SK-N-MC (cell line): ENCODE data around the gene RAC3.

Source experiments
- EZH2 ChIP-seq: fragments of 200-600 bp; sonication (generic); IDR thresholded peaks from one replicate; pipeline ENCODE4 v1.6.1; 2017; ENCODE audit warnings: antibody characterized with exemption
- POLR2AphosphoS5 ChIP-seq: IDR thresholded peaks from 2 replicates; pipeline ENCODE4 v1.6.1; 2012; ENCODE audit warnings: mild to moderate bottlenecking, low read depth, low read length, borderline replicate concordance

DNA sequence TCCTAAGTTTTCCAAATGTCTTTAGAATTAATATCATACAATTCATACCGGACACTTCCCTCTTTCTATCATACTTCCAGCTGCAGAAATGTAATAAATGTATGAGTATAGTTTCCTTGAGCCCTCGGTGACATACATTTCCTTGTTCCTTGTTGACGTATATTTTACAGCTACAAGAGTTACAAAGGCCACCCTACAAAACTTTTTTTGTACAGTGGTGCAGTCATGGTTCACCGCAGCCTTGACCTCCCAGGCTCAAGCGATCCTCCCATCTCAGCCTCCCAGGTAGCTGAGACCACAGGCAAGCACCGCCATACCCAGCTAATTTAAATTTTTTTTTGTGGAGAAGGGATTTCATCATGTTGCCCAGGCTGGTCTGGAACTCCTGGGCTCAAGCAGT lies 41.3 kb downstream of the RAC3 start:
- TF ChIP-seq POLR2AphosphoS5 (no peak), EZH2 (no peak)
